GM18867 (cell line): Measurements from ENCODE around the gene FOXP1.
"Not testable (repeated sequence)": the region's sequence is repeated elsewhere in the genome, so short reads cannot be mapped to it uniquely, and the experiment has no call there.

ENCODE experiments used
- ATAC-seq: cut with Tn5 transposase; IDR thresholded peaks from one replicate; pipeline ENCODE4 v1.9.1; 2021; ENCODE audit warnings: mild to moderate bottlenecking, moderate library complexity; ENCODE audit not compliant: unreplicated experiment

The FOXP1 gene

GRCh38 chr3:70975981-70976380 is 607.5 kb downstream of the FOXP1 start:
- not testable (repeated sequence) for ATAC-seq

- ATAC-seq = no peak
Observed at GRCh38 chr3:70974747-70975146, 608.8 kb downstream of the FOXP1 start.

GRCh38 chr3:70973558-70973957 is 610.0 kb downstream of the FOXP1 start:
- ATAC-seq = no peak

DNA sequence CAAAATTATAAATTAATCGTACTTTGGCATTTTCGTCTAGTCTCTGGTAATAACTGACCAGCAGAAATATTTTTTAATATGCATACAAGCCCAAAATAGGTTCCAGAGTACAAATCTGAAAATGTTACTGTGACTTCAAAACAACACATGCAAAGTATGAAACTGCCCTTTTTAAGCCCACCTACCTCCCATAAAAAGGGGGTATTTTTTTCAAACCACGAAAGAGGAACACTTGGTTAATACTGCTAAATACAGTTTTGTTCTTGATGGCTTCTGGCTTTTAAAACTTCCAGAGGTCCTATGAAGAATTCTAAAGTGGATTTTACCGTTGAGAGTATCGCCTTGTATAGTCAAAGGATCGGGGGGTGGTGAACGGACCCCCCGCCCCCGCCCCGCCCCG is 610.7 kb downstream of the FOXP1 start:
- ATAC-seq = no peak

DNA sequence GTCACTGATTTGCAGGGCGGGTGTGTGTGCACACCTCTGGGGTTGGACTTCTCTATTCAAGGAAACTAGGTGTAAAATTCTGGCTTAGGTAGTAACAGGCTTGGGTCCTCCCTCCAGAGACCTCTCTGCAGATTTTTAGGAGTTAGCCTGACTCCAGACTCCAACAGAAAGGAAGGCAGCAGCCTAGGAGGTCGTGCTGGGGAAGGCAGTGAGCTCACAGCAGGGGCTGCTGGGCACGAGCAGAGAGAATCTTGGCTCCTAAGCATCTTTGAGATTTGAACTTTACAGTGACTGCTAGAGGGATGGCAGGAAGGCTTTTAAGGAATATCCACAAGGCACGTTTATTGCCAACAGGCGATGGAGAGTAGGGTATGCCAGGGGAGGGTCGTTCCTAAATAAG is 612.6 kb downstream of the FOXP1 start:
- ATAC-seq = no peak

GRCh38 chr3:70970171-70970570 is 613.4 kb downstream of the FOXP1 start:
- no peak for ATAC-seq

DNA sequence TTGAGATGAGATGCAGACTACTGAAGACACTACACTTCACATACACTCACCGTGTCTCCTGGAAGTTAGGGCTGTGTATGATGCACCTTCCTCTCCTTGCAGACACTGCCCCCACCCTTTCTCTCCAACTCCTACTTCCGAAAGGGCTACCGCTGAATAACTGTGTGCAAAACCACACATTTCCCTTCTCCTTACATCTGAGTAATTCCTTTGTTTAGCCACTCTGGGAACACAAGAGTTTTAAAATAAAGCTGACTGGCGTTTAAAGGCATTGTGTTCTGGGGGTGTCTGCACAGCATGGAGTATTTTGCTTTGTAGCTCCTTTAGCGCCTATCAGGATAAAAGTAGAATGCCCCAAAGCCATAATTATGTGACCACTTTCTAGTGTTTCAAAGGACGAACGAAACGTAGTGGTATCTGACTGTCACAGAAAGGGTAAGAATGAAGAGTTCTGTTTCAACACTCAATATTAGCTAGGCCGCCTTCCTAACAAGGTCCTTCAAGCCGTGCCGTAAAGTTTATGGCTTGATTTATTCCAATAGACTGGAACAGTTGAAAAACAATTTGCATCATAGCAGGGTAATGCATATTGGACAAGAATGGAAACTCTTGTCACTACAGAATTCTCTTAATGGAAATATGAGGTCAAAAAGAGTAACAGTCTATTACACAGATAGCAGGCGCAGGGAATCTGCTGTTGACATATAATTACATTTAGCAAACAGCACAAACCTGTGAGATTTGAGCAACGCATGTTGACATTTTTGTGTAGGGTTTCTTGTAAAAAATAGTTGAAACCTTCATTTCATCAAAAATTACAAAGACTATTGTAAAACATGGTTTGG is 619.9 kb downstream of the FOXP1 start:
- no peak for ATAC-seq

DNA sequence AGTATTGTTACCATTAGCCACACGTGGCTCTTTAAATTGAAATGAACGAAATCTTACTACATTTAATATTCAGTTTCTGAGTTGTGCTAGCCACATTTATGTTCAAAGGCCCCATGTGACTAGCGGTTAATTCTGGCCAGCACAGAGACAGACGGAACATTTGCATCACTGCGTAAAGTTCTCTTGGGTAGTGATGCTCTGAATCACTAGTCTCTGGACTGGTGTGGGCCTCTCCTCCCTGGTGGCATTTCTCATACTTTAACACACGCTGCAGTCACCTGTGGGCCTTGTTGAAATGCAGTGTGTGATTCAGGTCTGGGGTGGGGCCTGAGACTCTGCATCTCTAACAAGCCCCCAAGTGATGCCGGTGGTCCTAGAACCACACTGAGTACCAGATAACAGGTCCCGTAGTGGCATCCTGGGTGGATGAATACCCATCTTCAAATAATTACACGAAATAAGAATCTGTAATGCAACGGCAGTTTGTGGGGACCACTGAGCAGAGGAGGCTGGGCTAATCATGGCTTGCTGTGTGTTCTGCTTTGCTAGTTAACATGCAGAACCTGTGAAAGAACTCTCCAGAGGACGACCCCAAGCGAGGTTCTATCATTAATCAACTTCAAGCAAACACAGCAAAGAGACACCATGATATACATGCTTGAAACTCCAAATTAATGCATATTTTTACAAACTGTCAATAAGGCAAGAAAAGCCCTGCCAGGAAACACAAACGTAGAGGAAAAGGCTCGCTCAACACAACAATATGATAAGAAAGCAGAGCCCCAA is 623.8 kb downstream of the FOXP1 start:
- no peak for ATAC-seq

DNA sequence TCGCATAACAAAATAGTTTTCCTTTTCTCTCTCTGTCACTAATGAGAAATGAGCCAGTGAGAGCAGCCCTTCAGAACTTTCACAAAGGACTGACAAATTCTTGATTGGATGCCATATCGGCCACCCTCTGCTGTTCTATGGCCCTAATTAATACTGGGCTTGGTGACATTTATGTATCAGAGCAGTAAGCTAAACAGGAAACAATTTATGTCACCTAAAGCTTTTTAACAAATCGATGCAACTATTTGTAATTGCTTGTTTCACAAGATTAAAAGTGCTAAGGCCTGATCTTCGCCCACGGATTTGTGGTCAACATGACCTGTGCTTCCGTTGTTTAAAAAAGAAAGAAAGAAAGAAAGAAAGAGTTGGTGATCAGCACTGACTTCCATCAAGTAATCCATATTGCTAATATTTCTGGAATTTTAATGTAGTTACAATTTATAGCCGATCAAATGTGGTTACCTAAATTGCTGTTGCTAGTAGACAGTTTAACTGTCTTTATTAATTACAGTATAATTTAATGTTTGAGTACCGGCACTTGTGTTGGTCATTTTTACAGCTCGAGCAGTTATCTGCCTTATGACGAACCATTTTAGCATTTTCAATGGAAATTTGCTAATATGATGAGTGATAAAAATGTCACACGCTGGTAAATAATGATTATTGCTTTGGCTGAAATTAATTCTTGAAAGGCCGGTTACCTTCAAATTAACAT is 631.3 kb downstream of the FOXP1 start:
- no peak for ATAC-seq

GRCh38 chr3:70951316-70951715 is 632.2 kb downstream of the FOXP1 start:
- no peak for ATAC-seq

DNA sequence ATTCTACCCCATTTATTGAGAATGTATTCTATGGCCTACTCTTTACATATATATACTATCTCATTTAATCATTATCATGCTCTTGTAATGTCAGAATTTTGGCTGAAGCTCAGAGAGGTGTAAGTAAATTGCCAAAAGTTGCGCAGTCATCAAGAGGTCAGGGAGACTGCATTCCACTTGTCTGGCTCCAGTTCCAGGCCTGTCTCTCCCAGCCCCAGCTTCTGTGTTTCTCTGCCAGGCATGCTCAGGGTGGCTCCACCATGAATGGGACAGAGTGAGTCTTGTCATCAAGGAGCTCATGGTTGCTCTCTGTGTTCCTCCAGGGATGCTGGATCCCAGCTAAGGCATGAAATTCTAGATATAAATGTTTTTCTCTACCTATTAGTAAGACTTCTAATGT is 635.9 kb downstream of the FOXP1 start:
- ATAC-seq = no peak

DNA sequence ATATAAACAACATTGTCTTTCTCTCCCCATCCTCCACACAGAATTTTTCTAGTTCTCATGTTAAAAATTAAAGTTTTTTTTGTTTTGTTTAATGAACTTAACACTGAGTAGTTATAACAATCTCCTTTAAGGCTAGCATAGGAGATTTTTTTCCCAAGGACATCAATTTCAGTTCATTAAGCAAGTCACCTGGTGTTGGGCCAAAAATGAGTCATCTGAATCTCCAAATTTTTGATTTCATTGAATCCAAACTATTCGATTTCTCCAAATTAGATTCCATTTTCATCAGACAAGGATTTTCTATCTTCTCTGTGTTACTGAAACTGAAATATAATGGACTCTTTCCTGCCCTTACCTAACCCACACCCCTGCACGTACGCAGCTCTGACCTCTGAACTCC is 639.6 kb downstream of the FOXP1 start:
- no peak for ATAC-seq

GRCh38 chr3:70933105-70933810 is 650.3 kb downstream of the FOXP1 start:
- no peak for ATAC-seq

- no peak for ATAC-seq
Observed at GRCh38 chr3:70930066-70930465, 653.5 kb downstream of the FOXP1 start.

DNA sequence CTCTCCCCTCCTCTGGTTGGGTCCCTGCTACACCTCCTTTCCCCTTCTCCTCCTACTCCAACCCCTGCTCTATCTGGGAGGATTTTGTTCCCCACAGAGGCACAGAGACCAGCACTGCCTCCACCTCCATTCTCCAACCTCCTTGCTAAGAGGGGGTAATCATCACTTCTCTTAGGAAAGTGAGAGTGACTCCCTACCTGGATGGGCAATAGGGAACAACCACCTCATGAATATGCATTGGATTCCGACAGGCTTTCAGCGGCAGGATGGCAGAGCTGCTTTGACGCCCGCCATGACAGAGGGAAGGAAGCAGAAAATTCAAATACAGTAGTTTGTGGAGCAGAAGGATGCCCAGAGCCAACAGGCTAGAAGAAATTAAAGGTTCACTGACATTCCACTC is 656.3 kb downstream of the FOXP1 start:
- ATAC-seq = no peak

GRCh38 chr3:70926835-70927234 is 656.7 kb downstream of the FOXP1 start:
- ATAC-seq = no peak

DNA sequence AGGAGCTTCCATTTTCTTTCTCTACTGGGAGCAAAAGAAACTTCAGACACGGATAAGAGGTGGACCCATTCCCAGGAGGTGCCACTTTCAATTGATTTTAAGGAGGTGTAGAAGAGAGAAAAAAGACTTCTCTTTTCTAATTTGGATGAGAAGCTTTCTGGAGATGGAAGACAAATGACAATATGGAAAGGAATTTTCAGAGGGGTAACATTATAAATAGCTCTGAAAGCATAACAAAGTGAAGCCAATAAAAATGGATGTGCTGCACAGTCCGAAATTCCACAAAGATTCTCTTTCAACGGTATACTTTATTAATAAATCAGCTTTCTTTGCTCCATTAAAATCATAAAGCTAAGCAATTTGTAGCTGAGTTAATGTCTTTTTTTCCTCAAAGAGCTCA is 663.9 kb downstream of the FOXP1 start:
- ATAC-seq = no peak

DNA sequence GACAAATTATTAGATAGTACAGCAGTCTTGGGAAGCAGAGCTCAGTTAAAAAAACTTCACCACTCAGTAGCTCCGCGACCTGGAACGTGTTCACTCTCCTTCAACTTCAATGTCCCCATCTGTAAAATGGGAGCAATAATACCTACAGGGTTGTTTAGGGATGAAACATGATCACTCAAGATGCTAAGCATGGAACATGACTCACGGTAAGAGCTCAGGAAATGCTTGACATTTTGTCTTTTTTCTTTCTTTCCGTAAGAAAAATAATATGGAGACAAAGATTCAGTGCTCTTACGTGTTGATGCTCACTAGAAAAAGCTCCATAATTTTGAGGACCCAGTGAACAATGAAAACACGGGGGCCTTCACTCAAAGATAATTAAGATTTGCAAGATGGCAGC is 664.4 kb downstream of the FOXP1 start:
- ATAC-seq = no peak

- no peak for ATAC-seq
Observed at GRCh38 chr3:70916375-70917055, 667.0 kb downstream of the FOXP1 start.

- no peak for ATAC-seq
Observed at GRCh38 chr3:70914862-70915261, 668.7 kb downstream of the FOXP1 start.
